Ectodermal cell (in vitro differentiated cells): ENCODE results near the gene ABCF3.

Experiments
- H3K27ac ChIP-seq: 2 replicates; pipeline ENCODE4 v1.7.0; 2013; ENCODE audit warnings: mild to moderate bottlenecking, low read depth, low read length; ENCODE audit not compliant: insufficient read depth, poor library complexity, severe bottlenecking
- H3K27me3 ChIP-seq: 2 replicates; pipeline ENCODE4 v1.7.0; 2013; ENCODE audit warnings: mild to moderate bottlenecking, low read length; ENCODE audit not compliant: insufficient read depth, control insufficient read depth, poor library complexity, severe bottlenecking
- H3K36me3 ChIP-seq: one replicate; pipeline ENCODE4 v1.7.0; 2013; ENCODE audit warnings: low read length; ENCODE audit not compliant: control insufficient read depth, insufficient read depth
- H3K4me1 ChIP-seq: one replicate; pipeline ENCODE4 v1.7.0; 2013; ENCODE audit warnings: low read length; ENCODE audit not compliant: control insufficient read depth, insufficient read depth
- H3K4me3 ChIP-seq: 2 replicates; pipeline ENCODE4 v1.7.0; 2013; ENCODE audit warnings: low read depth, low read length, control low read depth; ENCODE audit not compliant: insufficient read depth
- H3K9me3 ChIP-seq: 2 replicates; pipeline ENCODE4 v1.7.0; 2013; ENCODE audit warnings: mild to moderate bottlenecking, low read length, moderate library complexity; ENCODE audit not compliant: control insufficient read depth
- WGBS, 2 experiments: methylation state at CpG; one replicate each; pipeline ENCODE4 v1.1.7; 2013; ENCODE audit warnings: missing lambda C conversion rate in 2 of 2; 5-methylcytosine and 5-hydroxymethylcytosine counted together

Gene ABCF3

DNA sequence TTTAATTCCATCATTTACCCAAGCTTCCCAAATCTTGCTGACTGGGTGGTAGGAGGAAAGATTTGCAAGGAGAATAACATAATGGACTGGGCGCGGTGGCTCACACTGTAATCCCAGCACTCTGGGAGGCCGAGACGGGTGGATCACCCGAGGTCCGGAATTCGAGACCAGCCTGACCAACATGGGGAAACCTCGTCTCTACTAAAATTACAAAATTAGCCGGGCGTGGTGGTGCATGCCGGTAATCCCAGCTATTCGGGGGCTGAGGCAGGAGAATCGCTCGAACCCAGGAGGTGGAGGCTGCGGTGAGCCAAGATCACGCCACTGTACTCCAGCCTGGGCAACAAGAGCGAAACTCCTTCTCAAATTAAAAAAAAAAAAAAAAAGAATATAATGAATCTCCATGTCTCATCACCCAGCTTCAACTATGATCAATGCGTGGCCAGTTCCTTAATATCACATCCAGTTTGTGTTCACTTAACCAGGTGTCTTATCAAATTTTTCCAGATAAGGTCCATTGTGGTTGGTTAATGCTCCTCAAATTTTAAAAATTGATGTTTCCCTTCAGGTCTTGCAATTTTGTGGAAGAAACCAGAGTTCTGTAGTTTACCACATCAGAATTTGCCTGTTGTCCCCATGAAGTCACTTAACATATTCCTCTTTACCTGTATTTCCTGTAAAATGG, 1.3 kb upstream of the ABCF3 start:
- H3K9me3 ChIP-seq: no peaks in the 10 kb centered on the region
- H3K4me3 ChIP-seq: peak overlapping the region; percentile 45
- peaks cover 12% of the 10 kb centered on the region for H3K4me1 ChIP-seq
- peak overlapping the region; percentile 97 for H3K27ac ChIP-seq
- H3K36me3 ChIP-seq: peaks cover 68% of the 10 kb centered on the region
- H3K27me3 ChIP-seq: no peaks in the 10 kb centered on the region
- 94% methylated on average over 16 to 18 of the region's 18 CpGs for WGBS, 2 experiments

DNA sequence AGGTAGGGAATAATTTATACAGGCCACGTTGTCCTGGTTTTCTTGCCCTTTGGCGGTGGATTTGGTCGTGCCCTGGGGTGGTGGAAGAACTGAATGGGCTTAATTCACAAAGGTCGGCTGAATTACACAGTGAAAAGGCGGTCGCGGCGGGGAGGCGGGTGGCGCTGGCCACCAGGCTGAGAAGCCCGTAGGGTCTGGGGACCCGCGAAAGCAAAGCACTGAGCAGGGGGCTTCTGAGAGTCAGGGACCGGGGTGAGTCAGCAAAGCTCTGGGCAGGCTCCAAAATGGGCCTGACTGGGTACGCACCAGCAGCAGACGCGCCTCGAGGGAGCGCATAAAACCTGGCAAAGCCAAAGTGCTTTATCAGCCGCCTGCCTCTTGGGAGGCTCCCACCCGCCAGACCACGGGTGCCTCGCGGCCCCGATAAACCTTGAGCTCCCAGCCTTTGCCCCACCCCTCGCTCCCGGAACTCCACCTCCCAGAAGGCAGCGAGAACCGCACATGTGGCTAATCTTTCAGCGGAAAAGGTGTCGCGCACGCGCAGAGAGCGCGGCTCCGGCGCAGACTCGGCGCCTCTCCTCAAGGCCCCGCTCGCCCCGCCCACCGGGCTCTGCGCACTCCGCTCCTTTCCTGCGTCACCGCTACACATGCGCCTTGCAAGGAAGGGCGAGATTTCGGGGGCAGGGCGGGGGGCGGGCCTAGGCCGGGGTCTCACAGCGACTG, 377 bp upstream of the ABCF3 start:
- Histone ChIP-seq H3K27me3 (no peaks in the 10 kb centered on the region), H3K4me1 (peaks cover 12% of the 10 kb centered on the region), H3K27ac (peak overlapping the region; percentile 97), H3K4me3 (peak overlapping the region; percentile 82), H3K36me3 (peaks cover 65% of the 10 kb centered on the region), H3K9me3 (no peaks in the 10 kb centered on the region)
- 0 to 1% methylated on average over 55 of the region's 55 CpGs for WGBS, 2 experiments

DNA sequence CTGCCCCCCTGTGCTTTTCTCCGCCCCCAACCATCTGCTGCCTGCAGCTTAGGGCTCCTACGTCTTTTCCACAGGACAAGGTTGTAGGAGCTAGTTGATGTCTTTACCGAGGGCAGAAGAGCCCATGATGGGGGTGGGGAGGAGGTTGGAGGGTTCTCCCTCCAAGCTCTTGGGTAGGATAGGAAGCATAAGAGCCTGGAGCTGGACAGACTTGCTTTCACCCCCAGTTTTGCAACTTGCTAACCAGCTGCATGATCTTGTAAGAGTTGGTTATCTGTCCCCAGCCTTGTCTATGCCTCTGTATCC, 856 bp downstream of the ABCF3 start:
- WGBS, 2 experiments: 19 to 48% methylated on average over 3 of the region's 3 CpGs
- H3K9me3 ChIP-seq: no peaks in the 10 kb centered on the region
- H3K4me3 ChIP-seq: peak overlapping the region; percentile 82
- H3K36me3 ChIP-seq: peaks cover 62% of the 10 kb centered on the region
- H3K4me1 ChIP-seq: peaks cover 12% of the 10 kb centered on the region
- H3K27ac ChIP-seq: no peak overlapping the region
- no peaks in the 10 kb centered on the region for H3K27me3 ChIP-seq

DNA sequence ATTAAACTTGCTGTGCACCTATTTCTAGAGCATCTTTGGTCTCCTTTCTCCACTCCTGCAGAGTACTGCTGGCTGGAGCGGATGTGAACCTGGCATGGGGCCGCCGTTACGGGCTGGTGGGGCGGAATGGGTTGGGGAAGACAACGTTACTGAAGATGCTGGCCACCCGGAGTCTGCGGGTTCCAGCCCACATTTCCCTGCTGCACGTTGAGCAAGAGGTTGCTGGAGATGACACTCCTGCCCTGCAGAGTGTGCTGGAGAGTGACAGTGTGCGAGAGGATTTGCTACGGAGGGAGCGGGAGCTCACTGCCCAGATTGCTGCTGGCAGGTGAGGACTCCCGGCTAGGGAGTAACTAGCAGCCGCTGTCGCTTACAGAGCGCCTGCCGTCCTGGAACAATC, 2.1 kb downstream of the ABCF3 start:
- Histone ChIP-seq H3K9me3 (no peaks in the 10 kb centered on the region), H3K4me3 (no peak overlapping the region), H3K36me3 (peaks cover 62% of the 10 kb centered on the region), H3K27ac (no peak overlapping the region), H3K27me3 (no peaks in the 10 kb centered on the region), H3K4me1 (peaks cover 12% of the 10 kb centered on the region)
- WGBS, 2 experiments: 92 to 93% methylated on average over 17 of the region's 17 CpGs

DNA sequence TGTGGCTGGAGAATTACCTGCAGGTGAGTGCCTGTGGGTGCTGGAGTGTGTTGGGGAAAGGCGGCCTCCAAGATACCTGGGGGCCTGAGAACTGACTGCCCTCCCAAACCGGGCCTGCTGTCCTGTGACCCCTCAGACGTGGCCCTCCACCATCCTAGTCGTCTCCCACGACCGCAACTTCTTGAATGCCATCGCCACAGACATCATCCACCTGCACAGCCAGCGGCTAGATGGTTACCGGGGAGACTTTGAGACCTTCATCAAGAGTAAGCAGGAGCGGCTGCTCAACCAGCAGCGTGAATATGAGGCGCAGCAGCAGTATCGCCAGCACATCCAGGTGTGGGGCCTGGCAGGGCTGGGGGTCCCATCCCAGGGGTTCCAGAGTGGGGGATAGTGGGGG, 3.4 kb downstream of the ABCF3 start:
- Histone ChIP-seq H3K27me3 (no peaks in the 10 kb centered on the region), H3K4me3 (no peak overlapping the region), H3K27ac (no peak overlapping the region), H3K4me1 (peaks cover 12% of the 10 kb centered on the region), H3K9me3 (no peaks in the 10 kb centered on the region), H3K36me3 (peaks cover 55% of the 10 kb centered on the region)
- 96% methylated on average over 13 of the region's 13 CpGs for WGBS, 2 experiments

DNA sequence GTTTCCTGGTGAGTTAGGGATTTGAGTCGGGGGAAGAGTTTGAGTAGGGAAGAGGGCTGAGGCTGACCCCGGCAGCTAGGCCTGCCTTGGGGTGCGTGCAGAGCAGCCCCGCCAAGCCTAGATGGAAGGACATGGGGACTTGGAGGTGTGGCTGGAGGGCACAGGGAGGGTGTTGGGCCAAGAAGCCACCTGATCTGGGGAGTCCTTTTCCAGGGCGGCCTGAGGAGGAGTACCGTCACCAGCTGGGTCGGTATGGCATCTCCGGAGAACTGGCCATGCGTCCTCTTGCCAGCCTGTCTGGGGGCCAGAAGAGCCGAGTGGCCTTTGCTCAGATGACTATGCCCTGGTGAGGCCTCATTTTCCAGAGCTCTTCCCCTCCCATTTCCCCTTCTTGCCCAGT, 6.9 kb downstream of the ABCF3 start:
- Histone ChIP-seq H3K9me3 (no peaks in the 10 kb centered on the region), H3K4me3 (no peak overlapping the region), H3K27ac (no peak overlapping the region), H3K36me3 (peaks cover 51% of the 10 kb centered on the region), H3K4me1 (no peaks in the 10 kb centered on the region), H3K27me3 (no peaks in the 10 kb centered on the region)
- WGBS, 2 experiments: 94 to 95% methylated on average over 10 of the region's 10 CpGs

DNA sequence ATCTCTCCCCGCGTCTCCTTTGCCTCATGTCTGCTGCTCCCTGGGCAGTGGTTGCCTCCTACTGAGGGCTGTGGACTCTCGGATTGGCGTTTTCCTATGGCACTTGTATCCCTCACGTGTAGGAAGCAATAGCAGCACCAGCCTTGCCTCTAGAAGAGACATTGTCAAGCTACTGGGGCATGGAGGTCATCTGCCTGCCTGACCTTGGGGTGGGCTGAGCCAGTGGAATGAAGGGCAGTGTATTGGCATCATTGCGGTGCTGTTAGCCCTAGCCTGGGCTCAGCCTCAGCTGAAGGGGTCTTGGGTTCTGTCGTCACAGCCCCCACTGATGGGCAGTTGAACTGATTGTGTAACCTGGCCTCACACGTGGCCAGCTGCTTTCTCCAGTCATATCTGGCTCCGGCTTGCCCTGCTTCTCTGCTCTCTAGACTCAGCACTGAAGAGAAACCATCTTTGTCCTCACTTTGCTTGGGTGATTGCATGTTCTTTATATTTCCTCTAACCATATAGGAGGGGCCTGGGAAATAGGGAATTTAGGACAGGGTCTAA, 8.1 kb downstream of the ABCF3 start:
- Histone ChIP-seq H3K9me3 (no peaks in the 10 kb centered on the region), H3K4me1 (no peaks in the 10 kb centered on the region), H3K4me3 (no peak overlapping the region), H3K36me3 (peaks cover 39% of the 10 kb centered on the region), H3K27ac (no peak overlapping the region), H3K27me3 (no peaks in the 10 kb centered on the region)
- WGBS, 2 experiments: 93 to 96% methylated on average over 9 of the region's 9 CpGs

DNA sequence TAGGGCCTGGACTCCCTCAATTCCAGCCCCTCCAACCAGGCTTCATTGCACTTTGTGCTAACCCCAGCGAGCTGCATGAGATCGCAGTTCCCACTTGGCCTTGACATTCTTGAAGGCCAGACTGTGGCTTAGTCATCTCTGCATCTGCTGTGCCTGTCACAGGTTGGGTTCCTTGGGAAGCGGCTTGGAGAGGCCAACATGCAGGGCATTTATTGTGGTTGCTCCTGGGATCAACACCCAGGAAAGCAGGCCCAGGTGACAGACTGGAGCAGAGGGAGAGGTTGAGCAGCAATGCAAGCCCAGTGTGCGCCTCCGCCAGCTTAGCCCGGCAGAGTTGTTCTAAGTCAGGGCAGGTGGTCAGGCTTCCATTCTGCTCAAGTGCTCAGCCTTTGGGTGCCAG, 10.5 kb downstream of the ABCF3 start:
- peaks cover 19% of the 10 kb centered on the region for H3K36me3 ChIP-seq
- H3K27ac ChIP-seq: no peak overlapping the region
- no peaks in the 10 kb centered on the region for H3K9me3 ChIP-seq
- H3K4me3 ChIP-seq: no peak overlapping the region
- no peaks in the 10 kb centered on the region for H3K27me3 ChIP-seq
- 94% methylated on average over 6 of the region's 6 CpGs for WGBS, 2 experiments
- H3K4me1 ChIP-seq: no peaks in the 10 kb centered on the region

DNA sequence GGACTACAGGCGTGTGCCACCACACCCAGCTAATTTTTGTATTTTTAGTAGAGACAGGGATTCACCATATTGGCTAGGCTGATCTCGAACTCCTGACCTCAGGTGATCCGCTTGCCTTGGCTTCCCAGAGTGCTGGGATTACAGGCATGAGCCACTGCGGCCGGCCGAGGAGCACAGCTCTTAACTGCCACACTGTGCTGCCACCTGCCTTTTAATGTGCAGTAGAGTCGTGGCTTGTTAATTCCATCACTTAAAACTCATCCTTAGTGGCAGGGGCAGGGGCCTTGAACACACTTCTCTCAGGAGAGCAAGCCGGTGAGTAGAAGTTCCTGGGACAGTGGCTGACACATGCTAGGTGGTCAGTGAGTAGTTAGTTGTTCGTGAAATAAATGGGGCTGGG, 12.5 kb downstream of the ABCF3 start:
- Histone ChIP-seq H3K36me3 (peaks cover 2% of the 10 kb centered on the region), H3K27me3 (no peaks in the 10 kb centered on the region), H3K4me3 (no peak overlapping the region), H3K4me1 (no peaks in the 10 kb centered on the region), H3K27ac (no peak overlapping the region), H3K9me3 (no peaks in the 10 kb centered on the region)
- 81 to 85% methylated on average over 9 of the region's 9 CpGs for WGBS, 2 experiments

DNA sequence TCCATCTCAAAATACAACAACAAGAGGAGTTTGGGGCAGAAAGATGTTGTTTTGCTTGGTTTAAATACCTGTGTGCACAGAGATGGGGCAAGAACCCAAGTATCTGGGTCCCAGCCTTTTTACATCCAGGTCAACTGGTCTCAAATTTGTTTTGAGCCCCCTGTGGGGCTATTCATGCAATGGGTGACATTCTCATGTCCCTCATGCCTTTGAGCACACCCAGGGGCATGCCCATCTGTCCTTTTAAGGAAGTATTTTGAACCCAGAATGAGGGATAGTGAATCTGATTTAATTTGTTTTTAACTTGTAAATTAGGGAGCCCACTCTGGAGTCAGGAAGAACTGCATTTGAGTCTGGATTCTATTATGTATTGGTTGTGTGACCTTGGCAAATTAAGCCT, 14.8 kb downstream of the ABCF3 start:
- no peak overlapping the region for H3K4me3 ChIP-seq
- H3K4me1 ChIP-seq: no peaks in the 10 kb centered on the region
- H3K9me3 ChIP-seq: no peaks in the 10 kb centered on the region
- no peaks in the 10 kb centered on the region for H3K27me3 ChIP-seq
- H3K36me3 ChIP-seq: no peaks in the 10 kb centered on the region
- no peak overlapping the region for H3K27ac ChIP-seq
